IPS-18c (cell line): ENCODE results near the gene LRFN2.

Source experiments
- H3K4me3 ChIP-seq: 2 replicates; pipeline ENCODE4 v1.7.0; 2013; ENCODE audit warnings: low read depth, mild to moderate bottlenecking, low read length, moderate library complexity; ENCODE audit not compliant: insufficient read depth
- H3K9me3 ChIP-seq: one replicate; pipeline ENCODE4 v1.6.1; 2013; ENCODE audit warnings: mild to moderate bottlenecking, low read length, moderate library complexity; ENCODE audit not compliant: control insufficient read depth, insufficient read depth

Gene LRFN2

GRCh38 chr6:40535819-40536380, 51.3 kb downstream of the LRFN2 start:
- no peaks in the 10 kb centered on the region for H3K9me3 ChIP-seq
- no peak overlapping the region for H3K4me3 ChIP-seq

- Histone ChIP-seq H3K9me3 (no peaks in the 10 kb centered on the region), H3K4me3 (no peak overlapping the region)
Observed at GRCh38 chr6:40535110-40535818, 51.9 kb downstream of the LRFN2 start.

DNA sequence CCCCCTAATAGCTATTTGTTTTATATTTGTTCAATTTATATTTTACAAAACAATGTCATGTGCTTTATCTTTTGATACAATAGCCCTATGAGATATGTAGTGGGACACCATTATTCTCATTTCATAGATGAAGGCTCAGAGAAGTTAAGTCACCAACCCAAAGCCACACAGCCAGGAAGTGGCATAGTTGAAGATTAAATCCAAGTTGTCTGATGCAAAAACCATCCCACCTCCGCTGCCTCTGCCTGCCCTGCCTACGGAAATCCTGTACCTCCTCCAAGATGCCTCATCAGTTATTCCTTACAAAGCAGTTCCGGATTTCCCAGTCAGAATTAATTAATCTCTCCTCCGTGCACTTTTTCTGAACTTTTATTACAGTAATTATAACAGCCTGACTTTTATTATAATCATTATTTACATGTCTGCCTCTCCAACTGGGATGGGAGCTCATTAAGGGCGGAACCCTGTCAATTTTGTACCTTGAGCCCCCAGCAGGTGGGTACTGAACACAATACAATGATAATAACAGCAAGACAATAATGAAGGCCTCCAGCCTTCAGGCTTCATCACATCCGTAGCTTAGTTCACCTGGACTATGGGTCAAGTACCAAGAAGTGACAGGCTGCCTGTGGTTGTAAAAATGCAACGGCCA, 54.7 kb downstream of the LRFN2 start:
- no peaks in the 10 kb centered on the region for H3K9me3 ChIP-seq
- no peak overlapping the region for H3K4me3 ChIP-seq

DNA sequence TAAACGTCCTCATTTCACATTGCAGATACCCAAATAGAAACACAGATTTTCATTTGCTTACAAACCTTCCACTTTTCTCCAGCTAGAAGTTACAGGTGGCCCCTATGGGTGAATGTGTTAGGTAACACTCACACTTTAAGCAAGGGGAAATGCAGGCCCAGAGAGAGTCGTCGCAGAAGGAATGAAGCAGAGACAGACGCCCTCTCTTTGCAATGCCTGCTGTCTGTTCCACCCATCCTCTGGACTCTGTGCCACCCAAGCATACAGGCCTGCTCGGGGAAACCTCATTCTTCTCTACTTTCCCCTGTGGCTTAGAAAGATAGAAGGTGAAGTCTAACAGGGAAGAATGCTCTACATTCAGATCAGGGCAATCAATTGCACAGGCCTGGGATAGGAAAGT, 57.2 kb downstream of the LRFN2 start:
- Histone ChIP-seq H3K9me3 (no peaks in the 10 kb centered on the region), H3K4me3 (no peak overlapping the region)

DNA sequence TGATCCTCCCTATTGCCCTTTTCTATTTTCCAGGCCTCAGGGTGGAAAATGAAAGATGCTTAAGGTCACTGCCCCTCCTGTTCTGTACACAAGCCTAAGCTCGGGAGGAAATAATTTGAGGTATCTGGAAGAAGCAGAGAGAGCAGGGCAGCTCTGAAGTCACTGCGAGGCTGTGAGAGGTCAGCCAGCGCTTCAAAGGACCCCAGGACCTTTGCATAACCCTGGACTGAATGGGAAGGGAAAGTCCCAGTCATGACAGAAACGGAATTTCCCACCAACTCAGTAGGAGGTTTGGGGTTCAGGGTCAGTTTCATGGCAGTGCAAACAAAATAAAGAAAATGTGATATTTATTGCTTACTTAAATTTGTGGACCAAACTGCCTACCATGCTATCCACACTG, 58.1 kb downstream of the LRFN2 start:
- H3K4me3 ChIP-seq, result no peak overlapping the region
- no peaks in the 10 kb centered on the region for H3K9me3 ChIP-seq

DNA sequence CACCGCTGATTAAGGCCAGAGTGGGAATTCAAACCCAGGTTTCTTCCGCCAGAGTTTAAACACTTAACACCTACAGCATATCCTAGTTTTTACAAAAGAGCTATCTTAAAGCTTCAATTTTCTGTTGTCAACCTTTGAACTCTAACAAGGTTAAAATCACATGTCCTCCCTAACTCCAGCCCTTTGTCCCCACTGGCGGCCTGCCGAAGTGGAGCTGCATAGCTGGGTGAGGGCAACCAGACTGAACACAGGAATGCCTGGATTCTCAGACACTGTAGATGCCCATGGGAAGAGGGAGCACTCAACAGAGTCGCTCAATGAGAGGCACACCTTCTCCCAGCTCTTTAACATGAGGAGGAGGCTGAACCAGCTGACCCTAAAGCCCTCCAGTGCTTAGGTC, 59.1 kb downstream of the LRFN2 start:
- no peaks in the 10 kb centered on the region for H3K9me3 ChIP-seq
- H3K4me3 ChIP-seq, result no peak overlapping the region

GRCh38 chr6:40526036-40526435, 61.1 kb downstream of the LRFN2 start:
- H3K9me3 ChIP-seq, result no peaks in the 10 kb centered on the region

GRCh38 chr6:40524797-40525585, 62.2 kb downstream of the LRFN2 start:
- Histone ChIP-seq H3K4me3 (no peak overlapping the region), H3K9me3 (no peaks in the 10 kb centered on the region)

More at GRCh38 chr6:40526036-40526435, 61.1 kb downstream of the LRFN2 start:
- H3K4me3 ChIP-seq, result no peak overlapping the region

- H3K9me3 ChIP-seq, result no peaks in the 10 kb centered on the region
- no peak overlapping the region for H3K4me3 ChIP-seq
Observed at GRCh38 chr6:40523505-40524172, 63.5 kb downstream of the LRFN2 start.

GRCh38 chr6:40521496-40521895, 65.7 kb downstream of the LRFN2 start:
- no peak overlapping the region for H3K4me3 ChIP-seq
- no peaks in the 10 kb centered on the region for H3K9me3 ChIP-seq

- no peak overlapping the region for H3K4me3 ChIP-seq
- no peaks in the 10 kb centered on the region for H3K9me3 ChIP-seq
Observed at GRCh38 chr6:40520678-40521077, 66.5 kb downstream of the LRFN2 start.

DNA sequence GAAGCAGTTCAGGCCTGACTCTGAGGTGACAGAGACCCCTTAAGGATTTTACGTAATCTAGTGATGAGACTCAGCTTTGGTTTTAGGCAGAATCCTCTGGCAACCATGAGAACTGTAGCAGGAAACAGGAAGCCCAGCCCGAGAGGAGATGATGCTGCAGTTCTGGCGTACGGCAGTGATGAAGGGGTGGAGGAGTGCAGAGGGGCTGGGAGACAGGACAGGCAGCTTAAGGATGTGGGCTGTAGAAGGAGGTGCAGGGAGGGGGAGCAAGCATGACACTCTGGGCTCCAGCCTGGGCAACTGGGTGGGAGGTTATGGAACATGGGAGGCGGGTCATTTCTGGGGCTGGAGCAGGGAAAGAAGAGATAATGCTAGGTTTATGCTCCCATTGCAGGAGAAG, 67.1 kb downstream of the LRFN2 start:
- no peak overlapping the region for H3K4me3 ChIP-seq
- H3K9me3 ChIP-seq, result no peaks in the 10 kb centered on the region

DNA sequence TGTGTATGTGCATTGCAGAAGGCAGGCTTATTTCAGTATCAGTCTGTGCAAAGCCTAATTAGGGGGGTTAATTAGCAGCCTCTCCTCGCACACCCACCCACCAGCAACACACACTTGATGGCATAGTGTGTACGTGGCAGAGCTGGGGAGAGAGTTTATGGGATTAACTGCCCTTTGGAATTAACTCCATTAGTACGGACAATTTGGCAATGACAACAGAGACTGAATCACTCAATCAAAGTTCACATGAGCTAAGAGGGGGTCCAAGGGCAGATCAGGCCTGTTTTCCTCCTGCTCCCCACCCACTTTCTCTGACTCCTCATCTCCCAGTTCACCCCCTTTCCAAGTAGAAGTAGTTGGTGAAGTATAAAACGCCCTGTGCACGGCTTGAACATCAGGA, 69.5 kb downstream of the LRFN2 start:
- Histone ChIP-seq H3K4me3 (no peak overlapping the region), H3K9me3 (no peaks in the 10 kb centered on the region)

- H3K9me3 ChIP-seq, result no peaks in the 10 kb centered on the region
- no peak overlapping the region for H3K4me3 ChIP-seq
Observed at GRCh38 chr6:40516429-40516828, 70.7 kb downstream of the LRFN2 start.

DNA sequence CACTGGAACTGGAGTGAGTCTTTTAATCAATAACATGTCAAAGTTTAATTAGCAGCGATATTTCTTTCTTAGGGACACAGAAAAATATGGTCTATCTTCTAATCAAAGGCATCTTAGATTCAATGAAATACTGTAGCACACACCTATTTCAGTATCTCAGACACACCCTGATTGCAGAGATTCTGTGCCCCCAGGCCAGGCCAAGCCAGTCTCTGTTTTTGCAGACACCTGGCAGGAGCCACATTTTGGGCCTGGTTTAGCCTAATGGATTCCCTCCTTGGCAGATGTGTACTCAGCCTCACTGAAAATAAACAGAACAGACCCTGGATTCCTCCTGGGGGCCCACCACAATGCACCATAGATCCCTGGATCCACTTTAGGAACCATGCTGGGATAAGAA, 74.8 kb downstream of the LRFN2 start:
- H3K9me3 ChIP-seq, result no peaks in the 10 kb centered on the region

GRCh38 chr6:40511884-40512283, 75.3 kb downstream of the LRFN2 start:
- Histone ChIP-seq H3K4me3 (no peak overlapping the region), H3K9me3 (no peaks in the 10 kb centered on the region)

More for the DNA sequence above, 74.8 kb downstream of the LRFN2 start:
- H3K4me3 ChIP-seq, result no peak overlapping the region

DNA sequence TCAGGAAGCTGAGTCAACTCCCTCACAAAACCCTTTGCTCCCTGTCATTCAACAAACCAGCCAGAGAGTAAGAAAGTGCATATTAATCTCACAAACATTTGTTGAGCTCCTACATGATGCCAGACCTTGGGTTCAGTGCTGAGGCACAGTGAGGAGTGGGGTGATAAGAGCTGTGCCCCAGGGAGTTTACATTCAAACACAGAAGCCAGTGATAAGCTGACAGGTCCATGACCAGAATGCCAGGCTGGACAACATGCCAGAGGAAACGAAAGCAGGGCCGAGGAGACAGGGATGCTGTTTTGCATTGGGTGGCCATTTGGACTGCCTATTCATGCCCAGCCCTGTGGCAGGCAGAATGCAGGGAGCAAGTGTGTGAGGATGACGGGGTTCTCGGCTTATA, 76.7 kb downstream of the LRFN2 start:
- Histone ChIP-seq H3K9me3 (no peaks in the 10 kb centered on the region), H3K4me3 (no peak overlapping the region)
